ENCODE results near the gene PDIA5. TPM values are rescaled to one million over a fixed set of nuclear protein-coding genes. Genes with fewer than 3 reads are reported as not detected.

PDIA5 gene
- total RNA-seq, 1 experiment from 2014 or later: 41.5 TPM

DNA sequence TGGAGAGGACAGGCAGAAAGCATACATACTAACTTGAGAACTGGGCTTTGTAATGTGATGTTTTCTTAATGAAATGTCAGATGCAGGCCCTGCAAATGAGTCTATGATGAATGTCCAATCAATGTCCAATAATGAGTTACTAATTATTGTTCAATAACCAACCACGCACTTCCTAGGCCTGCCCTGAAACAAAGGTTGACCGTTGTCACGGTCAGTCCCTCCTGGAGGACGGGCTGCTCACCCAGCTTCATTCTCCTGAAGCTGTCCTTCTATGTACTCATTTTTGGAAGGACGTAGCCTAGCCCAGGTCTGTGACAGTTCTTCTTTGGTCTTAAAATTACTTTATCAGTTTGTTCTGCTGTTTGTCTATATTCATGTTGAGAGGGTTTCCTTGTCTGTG lies 8.3 kb upstream of the PDIA5 start:
- Mint-ChIP-seq H3K27ac (no peak overlapping the region), H3K4me1 (no peaks in the 10 kb centered on the region), H3K27me3 (ENCODE audit: low read depth) (peaks cover 9% of the 10 kb centered on the region), H3K9me3 (no peaks in the 10 kb centered on the region), H3K36me3 (no peaks in the 10 kb centered on the region), H3K4me3 (no peak overlapping the region)
- POLR2A ChIA-PET: no interaction called here
- DNase-seq (ENCODE audit: low spot score): no peak
- CTCF ChIA-PET: no interaction called here
- TF ChIP-seq ESRRA (CRISPR knock-in tag; IDR thresholded peaks at IDR 0.05; ENCODE audit: borderline replicate concordance) (no peak), CBFB (CRISPR knock-in tag; IDR thresholded peaks at IDR 0.05; ENCODE audit: low read depth) (no peak)
- TF ChIP-seq, protein P1, sequence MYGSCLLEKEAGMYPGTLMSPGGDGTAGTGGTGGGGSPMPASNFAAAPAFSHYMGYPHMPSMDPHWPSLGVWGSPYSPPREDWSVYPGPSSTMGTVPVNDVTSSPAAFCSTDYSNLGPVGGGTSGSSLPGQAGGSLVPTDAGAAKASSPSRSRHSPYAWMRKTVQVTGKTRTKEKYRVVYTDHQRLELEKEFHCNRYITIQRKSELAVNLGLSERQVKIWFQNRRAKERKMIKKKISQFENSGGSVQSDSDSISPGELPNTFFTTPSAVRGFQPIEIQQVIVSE (CRISPR knock-in tag; IDR thresholded peaks at IDR 0.05; ENCODE audit: borderline replicate concordance): no peak
- ATAC-seq: no peak

DNA sequence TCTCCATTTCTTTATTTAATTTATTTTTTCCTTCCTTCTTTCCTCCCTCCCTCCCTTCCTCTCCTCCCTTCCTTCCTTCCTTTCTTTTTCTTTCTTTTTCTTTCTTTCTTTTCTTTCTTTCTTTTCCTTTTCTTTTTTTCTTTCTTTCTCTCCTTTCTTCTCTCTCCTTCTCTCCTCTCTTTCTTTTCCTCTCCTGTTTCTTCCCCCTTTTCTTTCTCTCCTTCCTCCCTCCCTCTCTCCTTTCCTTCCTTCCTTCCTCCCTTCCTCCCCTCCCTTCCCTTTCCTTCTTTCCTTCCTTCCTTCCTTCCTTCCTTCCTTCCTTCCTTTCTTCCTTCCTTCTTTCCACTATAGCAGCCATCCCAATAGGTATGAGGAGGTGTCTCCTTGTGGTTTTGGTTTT lies 6.8 kb upstream of the PDIA5 start:
- ATAC-seq (no peak), DNase-seq (ENCODE audit: low spot score) (no peak)
- H3K9me3 Mint-ChIP-seq: peaks cover 2% of the 10 kb centered on the region; the same call in 1 of the 2 replicates
- ChIA-PET POLR2A (no interaction called here), CTCF (no interaction called here)
- H3K27me3 Mint-ChIP-seq (ENCODE audit: low read depth): peaks cover 18% of the 10 kb centered on the region
- TF ChIP-seq, protein P2, sequence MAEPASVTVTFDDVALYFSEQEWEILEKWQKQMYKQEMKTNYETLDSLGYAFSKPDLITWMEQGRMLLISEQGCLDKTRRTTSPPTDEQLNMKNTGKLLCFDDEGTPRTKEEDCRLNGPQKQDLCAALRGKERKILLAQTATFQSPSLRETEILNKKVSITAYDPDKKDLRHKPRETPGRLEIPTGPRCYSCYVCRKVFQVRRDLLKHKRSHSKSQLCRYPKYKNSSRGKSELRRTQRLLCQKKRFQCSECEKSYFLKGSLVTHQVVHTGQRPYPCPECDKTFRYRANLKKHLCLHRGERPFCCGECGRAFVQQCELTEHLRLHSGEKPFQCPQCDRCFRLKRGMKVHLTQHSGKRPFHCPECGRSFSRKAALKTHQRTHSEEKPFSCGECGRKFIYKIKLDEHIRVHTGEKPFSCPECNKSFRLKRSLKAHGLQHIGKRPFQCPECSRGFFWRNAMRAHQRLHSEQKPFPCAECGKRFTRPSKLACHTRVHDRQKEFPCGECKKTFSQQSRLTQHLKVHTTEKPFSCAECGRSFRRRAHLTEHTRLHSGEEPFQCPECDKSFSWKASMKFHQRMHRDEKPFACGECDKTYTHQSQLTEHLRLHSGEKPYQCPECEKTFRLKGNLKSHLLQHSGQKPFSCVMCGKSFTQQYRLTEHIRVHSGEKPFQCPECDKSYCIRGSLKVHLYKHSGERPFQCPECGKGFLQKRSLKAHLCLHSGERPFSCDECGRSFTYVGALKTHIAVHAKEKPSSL (CRISPR knock-in tag; conservative IDR thresholded peaks at IDR 0.05): no peak
- TF ChIP-seq, protein P3, sequence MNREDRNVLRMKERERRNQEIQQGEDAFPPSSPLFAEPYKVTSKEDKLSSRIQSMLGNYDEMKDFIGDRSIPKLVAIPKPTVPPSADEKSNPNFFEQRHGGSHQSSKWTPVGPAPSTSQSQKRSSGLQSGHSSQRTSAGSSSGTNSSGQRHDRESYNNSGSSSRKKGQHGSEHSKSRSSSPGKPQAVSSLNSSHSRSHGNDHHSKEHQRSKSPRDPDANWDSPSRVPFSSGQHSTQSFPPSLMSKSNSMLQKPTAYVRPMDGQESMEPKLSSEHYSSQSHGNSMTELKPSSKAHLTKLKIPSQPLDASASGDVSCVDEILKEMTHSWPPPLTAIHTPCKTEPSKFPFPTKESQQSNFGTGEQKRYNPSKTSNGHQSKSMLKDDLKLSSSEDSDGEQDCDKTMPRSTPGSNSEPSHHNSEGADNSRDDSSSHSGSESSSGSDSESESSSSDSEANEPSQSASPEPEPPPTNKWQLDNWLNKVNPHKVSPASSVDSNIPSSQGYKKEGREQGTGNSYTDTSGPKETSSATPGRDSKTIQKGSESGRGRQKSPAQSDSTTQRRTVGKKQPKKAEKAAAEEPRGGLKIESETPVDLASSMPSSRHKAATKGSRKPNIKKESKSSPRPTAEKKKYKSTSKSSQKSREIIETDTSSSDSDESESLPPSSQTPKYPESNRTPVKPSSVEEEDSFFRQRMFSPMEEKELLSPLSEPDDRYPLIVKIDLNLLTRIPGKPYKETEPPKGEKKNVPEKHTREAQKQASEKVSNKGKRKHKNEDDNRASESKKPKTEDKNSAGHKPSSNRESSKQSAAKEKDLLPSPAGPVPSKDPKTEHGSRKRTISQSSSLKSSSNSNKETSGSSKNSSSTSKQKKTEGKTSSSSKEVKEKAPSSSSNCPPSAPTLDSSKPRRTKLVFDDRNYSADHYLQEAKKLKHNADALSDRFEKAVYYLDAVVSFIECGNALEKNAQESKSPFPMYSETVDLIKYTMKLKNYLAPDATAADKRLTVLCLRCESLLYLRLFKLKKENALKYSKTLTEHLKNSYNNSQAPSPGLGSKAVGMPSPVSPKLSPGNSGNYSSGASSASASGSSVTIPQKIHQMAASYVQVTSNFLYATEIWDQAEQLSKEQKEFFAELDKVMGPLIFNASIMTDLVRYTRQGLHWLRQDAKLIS (CRISPR knock-in tag; IDR thresholded peaks at IDR 0.05; ENCODE audit: borderline replicate concordance): no peak
- TF ChIP-seq GTF2I (CRISPR knock-in tag; conservative IDR thresholded peaks at IDR 0.05) (no peak), ZNF138 (CRISPR knock-in tag; conservative IDR thresholded peaks at IDR 0.05) (no peak), FOXP1 (CRISPR knock-in tag; IDR thresholded peaks at IDR 0.05; ENCODE audit: borderline replicate concordance) (no peak), FOXJ3 (CRISPR knock-in tag; IDR thresholded peaks at IDR 0.05; ENCODE audit: borderline replicate concordance) (no peak), KAT7 (CRISPR knock-in tag; IDR thresholded peaks at IDR 0.05; ENCODE audit: borderline replicate concordance) (no peak), NFE2L1 (CRISPR knock-in tag; IDR thresholded peaks at IDR 0.05) (no peak), NR3C1 (CRISPR knock-in tag; conservative IDR thresholded peaks at IDR 0.05; ENCODE audit: low read depth) (no peak), NR1H2 (CRISPR knock-in tag; IDR thresholded peaks at IDR 0.05) (no peak), ZNF416 (CRISPR knock-in tag; IDR thresholded peaks at IDR 0.05) (no peak), ATF1 (CRISPR knock-in tag; IDR thresholded peaks at IDR 0.05) (no peak), ZNF671 (CRISPR knock-in tag; IDR thresholded peaks at IDR 0.05) (no peak), TEAD4 (CRISPR knock-in tag; IDR thresholded peaks at IDR 0.05) (no peak)
- TF ChIP-seq, protein P4, sequence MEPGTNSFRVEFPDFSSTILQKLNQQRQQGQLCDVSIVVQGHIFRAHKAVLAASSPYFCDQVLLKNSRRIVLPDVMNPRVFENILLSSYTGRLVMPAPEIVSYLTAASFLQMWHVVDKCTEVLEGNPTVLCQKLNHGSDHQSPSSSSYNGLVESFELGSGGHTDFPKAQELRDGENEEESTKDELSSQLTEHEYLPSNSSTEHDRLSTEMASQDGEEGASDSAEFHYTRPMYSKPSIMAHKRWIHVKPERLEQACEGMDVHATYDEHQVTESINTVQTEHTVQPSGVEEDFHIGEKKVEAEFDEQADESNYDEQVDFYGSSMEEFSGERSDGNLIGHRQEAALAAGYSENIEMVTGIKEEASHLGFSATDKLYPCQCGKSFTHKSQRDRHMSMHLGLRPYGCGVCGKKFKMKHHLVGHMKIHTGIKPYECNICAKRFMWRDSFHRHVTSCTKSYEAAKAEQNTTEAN (CRISPR knock-in tag; IDR thresholded peaks at IDR 0.05): no peak
- TF ChIP-seq, protein P5, sequence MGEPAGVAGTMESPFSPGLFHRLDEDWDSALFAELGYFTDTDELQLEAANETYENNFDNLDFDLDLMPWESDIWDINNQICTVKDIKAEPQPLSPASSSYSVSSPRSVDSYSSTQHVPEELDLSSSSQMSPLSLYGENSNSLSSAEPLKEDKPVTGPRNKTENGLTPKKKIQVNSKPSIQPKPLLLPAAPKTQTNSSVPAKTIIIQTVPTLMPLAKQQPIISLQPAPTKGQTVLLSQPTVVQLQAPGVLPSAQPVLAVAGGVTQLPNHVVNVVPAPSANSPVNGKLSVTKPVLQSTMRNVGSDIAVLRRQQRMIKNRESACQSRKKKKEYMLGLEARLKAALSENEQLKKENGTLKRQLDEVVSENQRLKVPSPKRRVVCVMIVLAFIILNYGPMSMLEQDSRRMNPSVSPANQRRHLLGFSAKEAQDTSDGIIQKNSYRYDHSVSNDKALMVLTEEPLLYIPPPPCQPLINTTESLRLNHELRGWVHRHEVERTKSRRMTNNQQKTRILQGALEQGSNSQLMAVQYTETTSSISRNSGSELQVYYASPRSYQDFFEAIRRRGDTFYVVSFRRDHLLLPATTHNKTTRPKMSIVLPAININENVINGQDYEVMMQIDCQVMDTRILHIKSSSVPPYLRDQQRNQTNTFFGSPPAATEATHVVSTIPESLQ (CRISPR knock-in tag; IDR thresholded peaks at IDR 0.05): no peak
- TF ChIP-seq, protein P6, sequence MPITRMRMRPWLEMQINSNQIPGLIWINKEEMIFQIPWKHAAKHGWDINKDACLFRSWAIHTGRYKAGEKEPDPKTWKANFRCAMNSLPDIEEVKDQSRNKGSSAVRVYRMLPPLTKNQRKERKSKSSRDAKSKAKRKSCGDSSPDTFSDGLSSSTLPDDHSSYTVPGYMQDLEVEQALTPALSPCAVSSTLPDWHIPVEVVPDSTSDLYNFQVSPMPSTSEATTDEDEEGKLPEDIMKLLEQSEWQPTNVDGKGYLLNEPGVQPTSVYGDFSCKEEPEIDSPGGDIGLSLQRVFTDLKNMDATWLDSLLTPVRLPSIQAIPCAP (CRISPR knock-in tag; IDR thresholded peaks at IDR 0.05): no peak
- TF ChIP-seq, protein P7, sequence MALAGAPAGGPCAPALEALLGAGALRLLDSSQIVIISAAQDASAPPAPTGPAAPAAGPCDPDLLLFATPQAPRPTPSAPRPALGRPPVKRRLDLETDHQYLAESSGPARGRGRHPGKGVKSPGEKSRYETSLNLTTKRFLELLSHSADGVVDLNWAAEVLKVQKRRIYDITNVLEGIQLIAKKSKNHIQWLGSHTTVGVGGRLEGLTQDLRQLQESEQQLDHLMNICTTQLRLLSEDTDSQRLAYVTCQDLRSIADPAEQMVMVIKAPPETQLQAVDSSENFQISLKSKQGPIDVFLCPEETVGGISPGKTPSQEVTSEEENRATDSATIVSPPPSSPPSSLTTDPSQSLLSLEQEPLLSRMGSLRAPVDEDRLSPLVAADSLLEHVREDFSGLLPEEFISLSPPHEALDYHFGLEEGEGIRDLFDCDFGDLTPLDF (CRISPR knock-in tag; IDR thresholded peaks at IDR 0.05): no peak
- no peak overlapping the region for H3K27ac Mint-ChIP-seq
- peaks cover 7% of the 10 kb centered on the region for H3K4me1 Mint-ChIP-seq
- H3K4me3 Mint-ChIP-seq: no peak overlapping the region
- H3K36me3 Mint-ChIP-seq: no peaks in the 10 kb centered on the region

All from WTC11 (cell line).